Kidney capillary endothelial cell (primary cell): ENCODE results near the gene VPS35L.
"Not testable (repeated sequence)": the region's sequence is repeated elsewhere in the genome, so short reads cannot be mapped to it uniquely, and the experiment has no call there.

Experiments
- DNase-seq: peaks from one replicate; pipeline ENCODE4 v3.0.0-alpha.2; 2018; ENCODE audit warnings: low spot score

Gene VPS35L

GRCh38 chr16:19654147-19654546, 98.6 kb downstream of the VPS35L start:
- DNase-seq, result no peak

- no peak for DNase-seq
These were observed 99.8 kb downstream of the VPS35L start for GRCh38 chr16:19655242-19655777.

GRCh38 chr16:19657831-19658230, 102.3 kb downstream of the VPS35L start:
- DNase-seq, result no peak

- no peak for DNase-seq
These were observed 104.1 kb downstream of the VPS35L start for GRCh38 chr16:19659554-19659953.

- no peak for DNase-seq
These were observed 104.9 kb downstream of the VPS35L start for GRCh38 chr16:19660432-19660831.

GRCh38 chr16:19662351-19662750, 106.8 kb downstream of the VPS35L start:
- DNase-seq, result no peak

GRCh38 chr16:19664166-19664565, 108.7 kb downstream of the VPS35L start:
- no peak for DNase-seq

GRCh38 chr16:19665313-19665712, 109.8 kb downstream of the VPS35L start:
- DNase-seq, result not testable (repeated sequence)

- DNase-seq, result no peak
These were observed 111.0 kb downstream of the VPS35L start for GRCh38 chr16:19666477-19666876.

- DNase-seq, result no peak
These were observed 116.9 kb downstream of the VPS35L start for GRCh38 chr16:19672378-19672777.

GRCh38 chr16:19674485-19674884, 119.0 kb downstream of the VPS35L start:
- DNase-seq, result no peak

GRCh38 chr16:19677402-19677801, 121.9 kb downstream of the VPS35L start:
- no peak for DNase-seq

- no peak for DNase-seq
These were observed 123.3 kb downstream of the VPS35L start for GRCh38 chr16:19678804-19679203.

- not testable (repeated sequence) for DNase-seq
These were observed 123.8 kb downstream of the VPS35L start for GRCh38 chr16:19679281-19679680.

- no peak for DNase-seq
These were observed 125.4 kb downstream of the VPS35L start for GRCh38 chr16:19680881-19681340.

- no peak for DNase-seq
These were observed 126.1 kb downstream of the VPS35L start for GRCh38 chr16:19681637-19682036.

GRCh38 chr16:19683453-19684236, 128.1 kb downstream of the VPS35L start:
- no peak for DNase-seq

- no peak for DNase-seq
These were observed 129.7 kb downstream of the VPS35L start for GRCh38 chr16:19685176-19685575.

GRCh38 chr16:19687279-19687678, 131.8 kb downstream of the VPS35L start:
- DNase-seq, result no peak

- no peak for DNase-seq
These were observed 133.0 kb downstream of the VPS35L start for GRCh38 chr16:19688396-19689024.

GRCh38 chr16:19689342-19689741, 133.8 kb downstream of the VPS35L start:
- DNase-seq, result no peak

- no peak for DNase-seq
These were observed 134.7 kb downstream of the VPS35L start for GRCh38 chr16:19690196-19690595.

- DNase-seq, result peak; percentile 48
These were observed 135.7 kb downstream of the VPS35L start for GRCh38 chr16:19691161-19691711.
